Neural progenitor cell (in vitro differentiated cells): ENCODE data around the gene PHKG2. TPM values are rescaled to one million over a fixed set of nuclear protein-coding genes. Genes with fewer than 3 reads are reported as not detected.

Source experiments
- DNase-seq: peaks from one replicate; pipeline ENCODE4 v3.0.0-alpha.2; 2016; ENCODE audit warnings: low spot score
- H2AFZ ChIP-seq: fragments of 200-600 bp; sonication (generic); replicated peaks from 2 replicates; pipeline ENCODE4 v1.6.1; 2016; ENCODE audit warnings: antibody characterized with exemption
- H3F3A ChIP-seq: fragments of 200-600 bp; sonication (generic); 2 replicates; pipeline ENCODE4 v1.6.1; 2016; ENCODE audit warnings: antibody characterized with exemption, low read depth
- H3K27ac ChIP-seq: fragments of 200-600 bp; sonication (generic); 2 replicates; pipeline ENCODE4 v1.5.1; 2016; ENCODE audit warnings: mild to moderate bottlenecking
- H3K27me3 ChIP-seq: fragments of 200-600 bp; sonication (generic); 2 replicates; pipeline ENCODE4 v1.6.1; 2016; ENCODE audit warnings: mild to moderate bottlenecking, moderate library complexity
- H3K36me3 ChIP-seq: fragments of 200-600 bp; sonication (generic); 2 replicates; pipeline ENCODE4 v1.5.1; 2016
- H3K4me1 ChIP-seq: fragments of 200-600 bp; sonication (generic); 2 replicates; pipeline ENCODE4 v1.6.1; 2016; ENCODE audit warnings: mixed run types
- H3K4me2 ChIP-seq: fragments of 200-600 bp; sonication (generic); 2 replicates; pipeline ENCODE4 v1.6.1; 2016
- H3K4me3 ChIP-seq: fragments of 200-600 bp; sonication (generic); 2 replicates; pipeline ENCODE4 v1.5.1; 2016
- H3K79me2 ChIP-seq: fragments of 200-600 bp; sonication (generic); 2 replicates; pipeline ENCODE4 v1.6.1; 2016; ENCODE audit warnings: low read depth
- H3K9ac ChIP-seq: fragments of 200-600 bp; sonication (generic); 2 replicates; pipeline ENCODE4 v1.6.1; 2016
- H3K9me3 ChIP-seq: fragments of 200-600 bp; sonication (generic); 2 replicates; pipeline ENCODE4 v1.5.1; 2016; ENCODE audit warnings: low read depth
- H4K20me1 ChIP-seq: fragments of 200-600 bp; sonication (generic); 2 replicates; pipeline ENCODE4 v1.6.1; 2016; ENCODE audit warnings: low read depth
- H3K27ac Mint-ChIP-seq: 3 replicates; pipeline ENCODE4 v1.8.0; 2021; ENCODE audit warnings: mixed read lengths
- H3K27me3 Mint-ChIP-seq: 2 replicates; pipeline ENCODE4 v1.8.0; 2022; ENCODE audit warnings: low read depth, mild to moderate bottlenecking, inconsistent platforms, moderate library complexity, mixed read lengths; ENCODE audit not compliant: insufficient read depth
- H3K36me3 Mint-ChIP-seq: 3 replicates; pipeline ENCODE4 v1.8.0; 2021; ENCODE audit warnings: mixed read lengths
- H3K4me1 Mint-ChIP-seq: 3 replicates; pipeline ENCODE4 v1.8.0; 2021; ENCODE audit warnings: mixed read lengths
- H3K4me3 Mint-ChIP-seq: 3 replicates; pipeline ENCODE4 v1.8.0; 2021; ENCODE audit warnings: mild to moderate bottlenecking, moderate library complexity, mixed read lengths
- H3K9me3 Mint-ChIP-seq: 3 replicates; pipeline ENCODE4 v1.8.0; 2020; ENCODE audit warnings: mixed read lengths
- CTCF ChIP-seq: fragments of 200-600 bp; sonication (generic); IDR thresholded peaks from 2 replicates; pipeline ENCODE4 v1.5.1; 2017; ENCODE audit warnings: antibody characterized with exemption, mild to moderate bottlenecking
- EZH2 ChIP-seq: fragments of 200-600 bp; sonication (generic); IDR thresholded peaks from 2 replicates; pipeline ENCODE4 v1.6.1; 2017; ENCODE audit warnings: antibody characterized with exemption, mild to moderate bottlenecking, moderate library complexity
- EZH2phosphoT487 ChIP-seq: fragments of 200-600 bp; sonication (generic); IDR thresholded peaks from 2 replicates; pipeline ENCODE4 v1.6.1; 2017; ENCODE audit warnings: antibody characterized with exemption
- total RNA-seq: library from RNA; depleted of rRNA; stranded (reverse); fragments of >200 nt; gene quantifications from 2 replicates; pipeline ENCODE4 v1.2.3, GENCODE V29; 2015; ENCODE audit warnings: low replicate concordance

The PHKG2 gene
- total RNA-seq, 1 donor from 2014 or later: 20.2 TPM

GRCh38 chr16:30723725-30724355 is 24.4 kb upstream of the PHKG2 start:
- Mint-ChIP-seq H3K27ac (no peak overlapping the region), H3K36me3 (peaks cover 43% of the 10 kb centered on the region), H3K4me3 (no peak overlapping the region), H3K4me1 (no peaks in the 10 kb centered on the region), H3K27me3 (no peaks in the 10 kb centered on the region), H3K9me3 (no peaks in the 10 kb centered on the region)
- no peaks in the 10 kb centered on the region for H3K4me1 ChIP-seq
- H3K4me2 ChIP-seq: no peak overlapping the region
- H3K79me2 ChIP-seq: peaks cover 35% of the 10 kb centered on the region
- H3K4me3 ChIP-seq: no peak overlapping the region
- H3K27me3 ChIP-seq: no peaks in the 10 kb centered on the region
- no peak overlapping the region for H3K9ac ChIP-seq
- no peak overlapping the region for H2AFZ ChIP-seq
- TF ChIP-seq EZH2 (no peak), CTCF (no peak), EZH2phosphoT487 (no peak)
- DNase-seq: no peak
- H3K9me3 ChIP-seq: no peaks in the 10 kb centered on the region
- H3K36me3 ChIP-seq: peaks cover 7% of the 10 kb centered on the region
- peaks cover 48% of the 10 kb centered on the region for H4K20me1 ChIP-seq
- no peak overlapping the region for H3K27ac ChIP-seq
- no peaks in the 10 kb centered on the region for H3F3A ChIP-seq

- no peak for TF ChIP-seq EZH2phosphoT487
- TF ChIP-seq EZH2: no peak
- TF ChIP-seq CTCF: no peak
- H3K4me3 ChIP-seq: no peak overlapping the region
- H3K27ac ChIP-seq: no peak overlapping the region
- no peaks in the 10 kb centered on the region for H3K27me3 ChIP-seq
- H3K9ac ChIP-seq: no peak overlapping the region
- no peak overlapping the region for H2AFZ ChIP-seq
- DNase-seq: no peak
- peaks cover 7% of the 10 kb centered on the region for H3K36me3 ChIP-seq
- H3K36me3 Mint-ChIP-seq: peaks cover 44% of the 10 kb centered on the region
- H3K9me3 Mint-ChIP-seq: no peaks in the 10 kb centered on the region
- peaks cover 28% of the 10 kb centered on the region for H3K79me2 ChIP-seq
- H4K20me1 ChIP-seq: peaks cover 44% of the 10 kb centered on the region
- no peak overlapping the region for H3K4me2 ChIP-seq
- no peak overlapping the region for H3K27ac Mint-ChIP-seq
- no peaks in the 10 kb centered on the region for H3F3A ChIP-seq
- no peaks in the 10 kb centered on the region for H3K4me1 ChIP-seq
- no peaks in the 10 kb centered on the region for H3K27me3 Mint-ChIP-seq
- H3K9me3 ChIP-seq: no peaks in the 10 kb centered on the region
- H3K4me1 Mint-ChIP-seq: no peaks in the 10 kb centered on the region
- H3K4me3 Mint-ChIP-seq: no peak overlapping the region
Observed at GRCh38 chr16:30724641-30725417, 23.4 kb upstream of the PHKG2 start.

GRCh38 chr16:30725418-30725792 is 22.8 kb upstream of the PHKG2 start:
- H3K4me3 ChIP-seq: no peak overlapping the region
- no peak overlapping the region for H3K27ac ChIP-seq
- H3K9me3 ChIP-seq: no peaks in the 10 kb centered on the region
- Mint-ChIP-seq H3K9me3 (no peaks in the 10 kb centered on the region), H3K4me3 (no peak overlapping the region), H3K27me3 (no peaks in the 10 kb centered on the region), H3K36me3 (peaks cover 42% of the 10 kb centered on the region), H3K4me1 (no peaks in the 10 kb centered on the region), H3K27ac (no peak overlapping the region)
- no peak overlapping the region for H3K4me2 ChIP-seq
- H4K20me1 ChIP-seq: peaks cover 39% of the 10 kb centered on the region
- no peak overlapping the region for H3K9ac ChIP-seq
- H3K4me1 ChIP-seq: no peaks in the 10 kb centered on the region
- TF ChIP-seq CTCF (no peak), EZH2phosphoT487 (no peak), EZH2 (no peak)
- no peaks in the 10 kb centered on the region for H3F3A ChIP-seq
- peaks cover 7% of the 10 kb centered on the region for H3K36me3 ChIP-seq
- no peak for DNase-seq
- no peak overlapping the region for H2AFZ ChIP-seq
- peaks cover 27% of the 10 kb centered on the region for H3K79me2 ChIP-seq
- no peaks in the 10 kb centered on the region for H3K27me3 ChIP-seq
